Neural progenitor cell (in vitro differentiated cells): ENCODE measurements around the gene NPB. TPM values are rescaled to one million over a fixed set of nuclear protein-coding genes. Genes with fewer than 3 reads are reported as not detected.

Experiments
- DNase-seq: peaks from one replicate; pipeline ENCODE4 v3.0.0-alpha.2; 2016; ENCODE audit warnings: low spot score
- H2AFZ ChIP-seq: fragments of 200-600 bp; sonication (generic); replicated peaks from 2 replicates; pipeline ENCODE4 v1.6.1; 2016; ENCODE audit warnings: antibody characterized with exemption
- H3F3A ChIP-seq: fragments of 200-600 bp; sonication (generic); 2 replicates; pipeline ENCODE4 v1.6.1; 2016; ENCODE audit warnings: antibody characterized with exemption, low read depth
- H3K27ac ChIP-seq: fragments of 200-600 bp; sonication (generic); 2 replicates; pipeline ENCODE4 v1.5.1; 2016; ENCODE audit warnings: mild to moderate bottlenecking
- H3K27me3 ChIP-seq: fragments of 200-600 bp; sonication (generic); 2 replicates; pipeline ENCODE4 v1.6.1; 2016; ENCODE audit warnings: mild to moderate bottlenecking, moderate library complexity
- H3K36me3 ChIP-seq: fragments of 200-600 bp; sonication (generic); 2 replicates; pipeline ENCODE4 v1.5.1; 2016
- H3K4me1 ChIP-seq: fragments of 200-600 bp; sonication (generic); 2 replicates; pipeline ENCODE4 v1.6.1; 2016; ENCODE audit warnings: mixed run types
- H3K4me2 ChIP-seq: fragments of 200-600 bp; sonication (generic); 2 replicates; pipeline ENCODE4 v1.6.1; 2016
- H3K4me3 ChIP-seq: fragments of 200-600 bp; sonication (generic); 2 replicates; pipeline ENCODE4 v1.5.1; 2016
- H3K79me2 ChIP-seq: fragments of 200-600 bp; sonication (generic); 2 replicates; pipeline ENCODE4 v1.6.1; 2016; ENCODE audit warnings: low read depth
- H3K9ac ChIP-seq: fragments of 200-600 bp; sonication (generic); 2 replicates; pipeline ENCODE4 v1.6.1; 2016
- H3K9me3 ChIP-seq: fragments of 200-600 bp; sonication (generic); 2 replicates; pipeline ENCODE4 v1.5.1; 2016; ENCODE audit warnings: low read depth
- H4K20me1 ChIP-seq: fragments of 200-600 bp; sonication (generic); 2 replicates; pipeline ENCODE4 v1.6.1; 2016; ENCODE audit warnings: low read depth
- H3K27ac Mint-ChIP-seq: 3 replicates; pipeline ENCODE4 v1.8.0; 2021; ENCODE audit warnings: mixed read lengths
- H3K27me3 Mint-ChIP-seq: 2 replicates; pipeline ENCODE4 v1.8.0; 2022; ENCODE audit warnings: low read depth, mild to moderate bottlenecking, inconsistent platforms, moderate library complexity, mixed read lengths; ENCODE audit not compliant: insufficient read depth
- H3K36me3 Mint-ChIP-seq: 3 replicates; pipeline ENCODE4 v1.8.0; 2021; ENCODE audit warnings: mixed read lengths
- H3K4me1 Mint-ChIP-seq: 3 replicates; pipeline ENCODE4 v1.8.0; 2021; ENCODE audit warnings: mixed read lengths
- H3K4me3 Mint-ChIP-seq: 3 replicates; pipeline ENCODE4 v1.8.0; 2021; ENCODE audit warnings: mild to moderate bottlenecking, moderate library complexity, mixed read lengths
- H3K9me3 Mint-ChIP-seq: 3 replicates; pipeline ENCODE4 v1.8.0; 2020; ENCODE audit warnings: mixed read lengths
- EZH2 ChIP-seq: fragments of 200-600 bp; sonication (generic); IDR thresholded peaks from 2 replicates; pipeline ENCODE4 v1.6.1; 2017; ENCODE audit warnings: antibody characterized with exemption, mild to moderate bottlenecking, moderate library complexity
- EZH2phosphoT487 ChIP-seq: fragments of 200-600 bp; sonication (generic); IDR thresholded peaks from 2 replicates; pipeline ENCODE4 v1.6.1; 2017; ENCODE audit warnings: antibody characterized with exemption
- total RNA-seq: library from RNA; depleted of rRNA; stranded (reverse); fragments of >200 nt; gene quantifications from 2 replicates; pipeline ENCODE4 v1.2.3, GENCODE V29; 2015; ENCODE audit warnings: low replicate concordance
- TF ChIP-seq, protein P1 (sequence below): fragments of 200-600 bp; sonication (generic); IDR thresholded peaks from 2 replicates; pipeline ENCODE4 v1.5.1; 2017; ENCODE audit warnings: antibody characterized with exemption, mild to moderate bottlenecking

The NPB gene
- 2.8 TPM in 1 of 2 replicates, not detected in the other for total RNA-seq

DNA sequence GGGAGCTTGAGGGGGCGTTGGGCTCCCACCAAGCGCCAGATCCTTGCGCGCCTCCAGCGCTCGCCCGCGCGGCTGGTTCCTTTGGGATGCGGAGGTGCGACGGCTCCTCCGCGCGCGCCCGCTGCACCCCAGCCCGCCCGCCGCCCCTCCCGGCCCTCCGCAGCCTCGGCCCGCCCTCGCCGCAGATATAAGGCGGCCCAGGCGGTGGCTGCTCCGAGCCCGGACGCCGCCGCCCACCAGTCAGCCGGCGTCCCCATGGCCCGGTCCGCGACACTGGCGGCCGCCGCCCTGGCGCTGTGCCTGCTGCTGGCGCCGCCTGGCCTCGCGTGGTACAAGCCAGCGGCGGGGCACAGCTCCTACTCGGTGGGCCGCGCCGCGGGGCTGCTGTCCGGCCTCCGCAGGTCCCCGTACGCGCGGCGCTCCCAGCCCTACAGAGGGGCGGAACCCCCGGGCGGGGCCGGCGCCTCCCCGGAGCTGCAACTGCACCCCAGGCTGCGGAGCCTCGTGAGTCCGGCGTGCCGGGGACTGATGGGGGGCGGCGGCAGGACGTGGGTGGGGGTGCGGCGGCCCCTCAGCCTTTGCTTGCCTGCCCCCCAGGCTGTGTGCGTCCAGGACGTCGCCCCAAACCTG lies at the start of gene NPB:
Gene NPB (plus strand): TSS at position 216 of the 630 bp plus-strand sequence. CDS start 40 bp downstream, at position 256.
- no peaks in the 10 kb centered on the region for H3K9me3 Mint-ChIP-seq
- no peak within 1 kb of the TSS for H3K27ac Mint-ChIP-seq
- H3K79me2 ChIP-seq: no peaks in the 10 kb centered on the region
- no peak within 1 kb of the TSS for H3K9ac ChIP-seq
- peaks cover 5% of the 10 kb centered on the region for H3K4me1 ChIP-seq
- H3K4me1 Mint-ChIP-seq: peaks cover 10% of the 10 kb centered on the region
- TF ChIP-seq, protein P1, sequence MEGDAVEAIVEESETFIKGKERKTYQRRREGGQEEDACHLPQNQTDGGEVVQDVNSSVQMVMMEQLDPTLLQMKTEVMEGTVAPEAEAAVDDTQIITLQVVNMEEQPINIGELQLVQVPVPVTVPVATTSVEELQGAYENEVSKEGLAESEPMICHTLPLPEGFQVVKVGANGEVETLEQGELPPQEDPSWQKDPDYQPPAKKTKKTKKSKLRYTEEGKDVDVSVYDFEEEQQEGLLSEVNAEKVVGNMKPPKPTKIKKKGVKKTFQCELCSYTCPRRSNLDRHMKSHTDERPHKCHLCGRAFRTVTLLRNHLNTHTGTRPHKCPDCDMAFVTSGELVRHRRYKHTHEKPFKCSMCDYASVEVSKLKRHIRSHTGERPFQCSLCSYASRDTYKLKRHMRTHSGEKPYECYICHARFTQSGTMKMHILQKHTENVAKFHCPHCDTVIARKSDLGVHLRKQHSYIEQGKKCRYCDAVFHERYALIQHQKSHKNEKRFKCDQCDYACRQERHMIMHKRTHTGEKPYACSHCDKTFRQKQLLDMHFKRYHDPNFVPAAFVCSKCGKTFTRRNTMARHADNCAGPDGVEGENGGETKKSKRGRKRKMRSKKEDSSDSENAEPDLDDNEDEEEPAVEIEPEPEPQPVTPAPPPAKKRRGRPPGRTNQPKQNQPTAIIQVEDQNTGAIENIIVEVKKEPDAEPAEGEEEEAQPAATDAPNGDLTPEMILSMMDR: no peak
- TF ChIP-seq EZH2phosphoT487 (peak; percentile 73), EZH2 (peak; percentile 89)
- no peaks in the 10 kb centered on the region for H3K9me3 ChIP-seq
- H3F3A ChIP-seq: peaks cover 18% of the 10 kb centered on the region
- H3K27me3 Mint-ChIP-seq: peaks cover 16% of the 10 kb centered on the region
- peak within 1 kb of the TSS; percentile 88 for H3K4me2 ChIP-seq
- H3K36me3 Mint-ChIP-seq: peaks cover 15% of the 10 kb centered on the region
- peak within 1 kb of the TSS; percentile 43 for H3K4me3 ChIP-seq
- H3K27ac ChIP-seq: no peak within 1 kb of the TSS
- H2AFZ ChIP-seq: peak within 1 kb of the TSS; percentile 89
- peak within 1 kb of the TSS; percentile 19 for H3K4me3 Mint-ChIP-seq
- peak; percentile 74 for DNase-seq
- H4K20me1 ChIP-seq: peaks cover 37% of the 10 kb centered on the region
- peaks cover 33% of the 10 kb centered on the region for H3K27me3 ChIP-seq
- no peaks in the 10 kb centered on the region for H3K36me3 ChIP-seq

DNA sequence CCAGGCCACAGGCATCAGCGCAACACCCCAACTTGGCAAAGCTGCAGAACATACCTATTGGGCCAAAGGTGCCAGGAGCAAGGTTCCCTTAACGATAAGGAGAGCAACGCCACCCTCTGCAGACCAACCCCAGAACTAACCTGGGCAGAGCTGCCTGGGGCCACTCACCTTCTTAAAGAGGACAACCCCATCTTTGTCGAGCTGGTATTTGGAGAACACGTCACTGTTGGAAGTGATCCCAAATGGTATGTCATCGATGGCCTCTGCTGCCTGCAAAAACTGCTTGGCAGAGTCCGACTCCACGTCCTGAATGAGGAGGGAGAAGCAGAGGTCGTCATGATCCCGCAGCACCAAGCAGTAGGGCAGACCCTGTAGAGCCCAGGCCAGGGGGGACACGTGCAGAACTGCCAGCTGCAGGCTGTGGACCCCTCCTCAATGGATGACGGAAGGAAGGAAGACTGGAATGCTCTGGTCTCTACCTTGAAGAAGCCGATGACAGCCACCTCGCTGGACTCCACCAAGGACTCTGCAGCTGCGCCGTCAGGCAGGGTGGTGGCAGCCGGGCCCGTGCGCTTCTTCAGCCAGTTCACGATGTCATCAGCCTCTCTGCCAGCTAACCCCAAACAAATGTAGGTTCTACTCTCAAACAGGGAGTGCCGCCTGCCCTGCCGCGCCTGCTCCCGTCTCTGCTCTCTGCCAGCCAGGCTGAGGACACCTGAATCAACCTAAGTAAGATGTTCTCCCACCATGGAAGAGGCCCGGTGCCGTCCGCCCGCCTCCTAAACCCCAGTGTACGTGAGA lies 46.9 kb upstream of the NPB start:
- peaks cover 7% of the 10 kb centered on the region for H3K4me1 ChIP-seq
- Mint-ChIP-seq H3K36me3 (peaks cover 20% of the 10 kb centered on the region), H3K4me3 (no peak overlapping the region), H3K27me3 (peaks cover 2% of the 10 kb centered on the region), H3K9me3 (no peaks in the 10 kb centered on the region), H3K4me1 (peaks cover 10% of the 10 kb centered on the region), H3K27ac (no peak overlapping the region)
- no peak for DNase-seq
- peaks cover 40% of the 10 kb centered on the region for H3K79me2 ChIP-seq
- peaks cover 30% of the 10 kb centered on the region for H4K20me1 ChIP-seq
- H3K36me3 ChIP-seq: no peaks in the 10 kb centered on the region
- no peak overlapping the region for H2AFZ ChIP-seq
- H3K27ac ChIP-seq: no peak overlapping the region
- H3F3A ChIP-seq: peaks cover 16% of the 10 kb centered on the region
- TF ChIP-seq, protein P1: peak; percentile 23
- TF ChIP-seq EZH2phosphoT487: no peak
- no peak overlapping the region for H3K4me3 ChIP-seq
- H3K27me3 ChIP-seq: no peaks in the 10 kb centered on the region
- no peak overlapping the region for H3K4me2 ChIP-seq
- H3K9ac ChIP-seq: no peak overlapping the region
- no peaks in the 10 kb centered on the region for H3K9me3 ChIP-seq

DNA sequence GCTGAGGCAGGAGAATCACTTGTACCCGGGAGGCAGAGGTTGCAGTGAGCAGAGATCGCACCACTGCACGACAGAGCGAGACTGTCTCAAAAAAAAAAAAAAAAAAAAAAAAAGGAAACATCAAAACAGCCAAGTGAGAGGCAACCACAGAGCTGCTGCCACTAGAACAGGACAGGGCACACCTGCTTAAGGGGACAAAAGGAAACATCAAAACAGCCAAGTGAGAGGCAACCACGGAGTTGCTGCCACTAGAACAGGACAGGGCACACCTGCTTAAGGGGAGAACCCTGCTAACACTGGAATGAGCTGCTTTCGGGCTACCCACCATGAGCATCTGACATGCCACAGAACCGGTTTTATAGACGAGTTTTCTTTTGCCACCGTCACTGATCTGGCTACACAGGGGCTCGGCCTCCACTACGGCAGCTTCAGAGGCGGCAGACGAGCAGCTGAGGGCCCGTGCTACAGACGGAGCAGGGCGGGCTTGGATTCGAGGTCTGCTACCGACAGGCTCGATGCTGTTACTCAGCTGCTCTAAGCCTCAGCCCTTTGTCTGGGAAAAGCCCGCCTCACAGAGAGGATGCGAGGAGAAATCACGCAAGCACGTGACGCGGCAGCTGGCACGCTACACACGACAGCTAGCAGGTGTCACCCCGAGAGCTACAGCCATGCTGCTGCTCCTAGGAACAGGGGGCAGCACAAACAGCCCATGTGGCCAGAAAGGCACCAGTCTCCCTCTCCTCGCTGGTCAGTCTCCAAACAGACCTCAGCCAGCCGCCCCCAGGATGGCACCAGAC lies 43.7 kb upstream of the NPB start:
- Mint-ChIP-seq H3K9me3 (no peaks in the 10 kb centered on the region), H3K36me3 (peaks cover 19% of the 10 kb centered on the region), H3K4me1 (peaks cover 18% of the 10 kb centered on the region), H3K27ac (no peak overlapping the region), H3K4me3 (peak overlapping the region; percentile 95), H3K27me3 (peaks cover 6% of the 10 kb centered on the region)
- H2AFZ ChIP-seq: no peak overlapping the region
- H3K4me3 ChIP-seq: no peak overlapping the region
- H3K27me3 ChIP-seq: no peaks in the 10 kb centered on the region
- H3K27ac ChIP-seq: no peak overlapping the region
- H3K9me3 ChIP-seq: no peaks in the 10 kb centered on the region
- TF ChIP-seq EZH2phosphoT487 (no peak), EZH2 (no peak)
- TF ChIP-seq, protein P1: no peak
- peaks cover 7% of the 10 kb centered on the region for H3K4me1 ChIP-seq
- no peak for DNase-seq
- H3K4me2 ChIP-seq: peak overlapping the region; percentile 100
- H4K20me1 ChIP-seq: peaks cover 34% of the 10 kb centered on the region
- H3K36me3 ChIP-seq: no peaks in the 10 kb centered on the region
- peak overlapping the region; percentile 20 for H3K9ac ChIP-seq
- H3K79me2 ChIP-seq: peaks cover 63% of the 10 kb centered on the region
- H3F3A ChIP-seq: peaks cover 32% of the 10 kb centered on the region
